Neural progenitor cell (in vitro differentiated cells): ENCODE data around the gene KCNQ1. TPM values are rescaled to one million over a fixed set of nuclear protein-coding genes. Genes with fewer than 3 reads are reported as not detected.

ENCODE experiments used
- DNase-seq: peaks from one replicate; pipeline ENCODE4 v3.0.0-alpha.2; 2016; ENCODE audit warnings: low spot score
- H2AFZ ChIP-seq: fragments of 200-600 bp; sonication (generic); replicated peaks from 2 replicates; pipeline ENCODE4 v1.6.1; 2016; ENCODE audit warnings: antibody characterized with exemption
- H3F3A ChIP-seq: fragments of 200-600 bp; sonication (generic); 2 replicates; pipeline ENCODE4 v1.6.1; 2016; ENCODE audit warnings: antibody characterized with exemption, low read depth
- H3K27ac ChIP-seq: fragments of 200-600 bp; sonication (generic); 2 replicates; pipeline ENCODE4 v1.5.1; 2016; ENCODE audit warnings: mild to moderate bottlenecking
- H3K27me3 ChIP-seq: fragments of 200-600 bp; sonication (generic); 2 replicates; pipeline ENCODE4 v1.6.1; 2016; ENCODE audit warnings: mild to moderate bottlenecking, moderate library complexity
- H3K36me3 ChIP-seq: fragments of 200-600 bp; sonication (generic); 2 replicates; pipeline ENCODE4 v1.5.1; 2016
- H3K4me1 ChIP-seq: fragments of 200-600 bp; sonication (generic); 2 replicates; pipeline ENCODE4 v1.6.1; 2016; ENCODE audit warnings: mixed run types
- H3K4me2 ChIP-seq: fragments of 200-600 bp; sonication (generic); 2 replicates; pipeline ENCODE4 v1.6.1; 2016
- H3K4me3 ChIP-seq: fragments of 200-600 bp; sonication (generic); 2 replicates; pipeline ENCODE4 v1.5.1; 2016
- H3K79me2 ChIP-seq: fragments of 200-600 bp; sonication (generic); 2 replicates; pipeline ENCODE4 v1.6.1; 2016; ENCODE audit warnings: low read depth
- H3K9ac ChIP-seq: fragments of 200-600 bp; sonication (generic); 2 replicates; pipeline ENCODE4 v1.6.1; 2016
- H3K9me3 ChIP-seq: fragments of 200-600 bp; sonication (generic); 2 replicates; pipeline ENCODE4 v1.5.1; 2016; ENCODE audit warnings: low read depth
- H4K20me1 ChIP-seq: fragments of 200-600 bp; sonication (generic); 2 replicates; pipeline ENCODE4 v1.6.1; 2016; ENCODE audit warnings: low read depth
- H3K27ac Mint-ChIP-seq: 3 replicates; pipeline ENCODE4 v1.8.0; 2021; ENCODE audit warnings: mixed read lengths
- H3K27me3 Mint-ChIP-seq: 2 replicates; pipeline ENCODE4 v1.8.0; 2022; ENCODE audit warnings: low read depth, mild to moderate bottlenecking, inconsistent platforms, moderate library complexity, mixed read lengths; ENCODE audit not compliant: insufficient read depth
- H3K36me3 Mint-ChIP-seq: 3 replicates; pipeline ENCODE4 v1.8.0; 2021; ENCODE audit warnings: mixed read lengths
- H3K4me1 Mint-ChIP-seq: 3 replicates; pipeline ENCODE4 v1.8.0; 2021; ENCODE audit warnings: mixed read lengths
- H3K4me3 Mint-ChIP-seq: 3 replicates; pipeline ENCODE4 v1.8.0; 2021; ENCODE audit warnings: mild to moderate bottlenecking, moderate library complexity, mixed read lengths
- H3K9me3 Mint-ChIP-seq: 3 replicates; pipeline ENCODE4 v1.8.0; 2020; ENCODE audit warnings: mixed read lengths
- EZH2 ChIP-seq: fragments of 200-600 bp; sonication (generic); IDR thresholded peaks from 2 replicates; pipeline ENCODE4 v1.6.1; 2017; ENCODE audit warnings: antibody characterized with exemption, mild to moderate bottlenecking, moderate library complexity
- EZH2phosphoT487 ChIP-seq: fragments of 200-600 bp; sonication (generic); IDR thresholded peaks from 2 replicates; pipeline ENCODE4 v1.6.1; 2017; ENCODE audit warnings: antibody characterized with exemption
- total RNA-seq: library from RNA; depleted of rRNA; stranded (reverse); fragments of >200 nt; gene quantifications from 2 replicates; pipeline ENCODE4 v1.2.3, GENCODE V29; 2015; ENCODE audit warnings: low replicate concordance
- TF ChIP-seq, protein P1 (sequence below): fragments of 200-600 bp; sonication (generic); IDR thresholded peaks from 2 replicates; pipeline ENCODE4 v1.5.1; 2017; ENCODE audit warnings: antibody characterized with exemption, mild to moderate bottlenecking

The KCNQ1 gene
- total RNA-seq, 1 donor from 2014 or later: 0.11 TPM

GRCh38 chr11:2524446-2525165 is 79.8 kb downstream of the KCNQ1 start:
- H3K36me3 ChIP-seq: no peaks in the 10 kb centered on the region
- no peaks in the 10 kb centered on the region for H3K36me3 Mint-ChIP-seq

GRCh38 chr11:2525166-2525861 is 80.5 kb downstream of the KCNQ1 start:
- Histone ChIP-seq H3K27ac (no peak overlapping the region), H4K20me1 (no peaks in the 10 kb centered on the region), H3K4me2 (no peak overlapping the region), H3K9ac (no peak overlapping the region), H3K27me3 (peaks cover 62% of the 10 kb centered on the region), H3K4me3 (no peak overlapping the region), H3K9me3 (no peaks in the 10 kb centered on the region), H3K4me1 (no peaks in the 10 kb centered on the region), H3K36me3 (no peaks in the 10 kb centered on the region), H3F3A (no peaks in the 10 kb centered on the region), H2AFZ (no peak overlapping the region), H3K79me2 (no peaks in the 10 kb centered on the region)
- peak overlapping the region; percentile 78 for H3K27ac Mint-ChIP-seq
- H3K9me3 Mint-ChIP-seq: no peaks in the 10 kb centered on the region
- H3K36me3 Mint-ChIP-seq: no peaks in the 10 kb centered on the region
- H3K27me3 Mint-ChIP-seq: peaks cover 10% of the 10 kb centered on the region
- H3K4me1 Mint-ChIP-seq: peaks cover 12% of the 10 kb centered on the region
- H3K4me3 Mint-ChIP-seq: no peak overlapping the region
- TF ChIP-seq EZH2: no peak
- TF ChIP-seq, protein P1, sequence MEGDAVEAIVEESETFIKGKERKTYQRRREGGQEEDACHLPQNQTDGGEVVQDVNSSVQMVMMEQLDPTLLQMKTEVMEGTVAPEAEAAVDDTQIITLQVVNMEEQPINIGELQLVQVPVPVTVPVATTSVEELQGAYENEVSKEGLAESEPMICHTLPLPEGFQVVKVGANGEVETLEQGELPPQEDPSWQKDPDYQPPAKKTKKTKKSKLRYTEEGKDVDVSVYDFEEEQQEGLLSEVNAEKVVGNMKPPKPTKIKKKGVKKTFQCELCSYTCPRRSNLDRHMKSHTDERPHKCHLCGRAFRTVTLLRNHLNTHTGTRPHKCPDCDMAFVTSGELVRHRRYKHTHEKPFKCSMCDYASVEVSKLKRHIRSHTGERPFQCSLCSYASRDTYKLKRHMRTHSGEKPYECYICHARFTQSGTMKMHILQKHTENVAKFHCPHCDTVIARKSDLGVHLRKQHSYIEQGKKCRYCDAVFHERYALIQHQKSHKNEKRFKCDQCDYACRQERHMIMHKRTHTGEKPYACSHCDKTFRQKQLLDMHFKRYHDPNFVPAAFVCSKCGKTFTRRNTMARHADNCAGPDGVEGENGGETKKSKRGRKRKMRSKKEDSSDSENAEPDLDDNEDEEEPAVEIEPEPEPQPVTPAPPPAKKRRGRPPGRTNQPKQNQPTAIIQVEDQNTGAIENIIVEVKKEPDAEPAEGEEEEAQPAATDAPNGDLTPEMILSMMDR: no peak
- DNase-seq: no peak

More at GRCh38 chr11:2524446-2525165, 79.8 kb downstream of the KCNQ1 start:
- no peaks in the 10 kb centered on the region for H3K9me3 ChIP-seq
- H2AFZ ChIP-seq: no peak overlapping the region
- TF ChIP-seq, protein P1: no peak
- no peak for TF ChIP-seq EZH2
- Mint-ChIP-seq H3K9me3 (no peaks in the 10 kb centered on the region), H3K27ac (peak overlapping the region; percentile 72), H3K4me1 (peaks cover 12% of the 10 kb centered on the region), H3K27me3 (peaks cover 10% of the 10 kb centered on the region), H3K4me3 (no peak overlapping the region)
- DNase-seq: no peak
- H3F3A ChIP-seq: no peaks in the 10 kb centered on the region
- H4K20me1 ChIP-seq: no peaks in the 10 kb centered on the region
- no peaks in the 10 kb centered on the region for H3K79me2 ChIP-seq
- H3K9ac ChIP-seq: no peak overlapping the region
- no peaks in the 10 kb centered on the region for H3K4me1 ChIP-seq
- no peak overlapping the region for H3K4me3 ChIP-seq
- no peak overlapping the region for H3K4me2 ChIP-seq
- H3K27ac ChIP-seq: no peak overlapping the region
- H3K27me3 ChIP-seq: peaks cover 55% of the 10 kb centered on the region

DNA sequence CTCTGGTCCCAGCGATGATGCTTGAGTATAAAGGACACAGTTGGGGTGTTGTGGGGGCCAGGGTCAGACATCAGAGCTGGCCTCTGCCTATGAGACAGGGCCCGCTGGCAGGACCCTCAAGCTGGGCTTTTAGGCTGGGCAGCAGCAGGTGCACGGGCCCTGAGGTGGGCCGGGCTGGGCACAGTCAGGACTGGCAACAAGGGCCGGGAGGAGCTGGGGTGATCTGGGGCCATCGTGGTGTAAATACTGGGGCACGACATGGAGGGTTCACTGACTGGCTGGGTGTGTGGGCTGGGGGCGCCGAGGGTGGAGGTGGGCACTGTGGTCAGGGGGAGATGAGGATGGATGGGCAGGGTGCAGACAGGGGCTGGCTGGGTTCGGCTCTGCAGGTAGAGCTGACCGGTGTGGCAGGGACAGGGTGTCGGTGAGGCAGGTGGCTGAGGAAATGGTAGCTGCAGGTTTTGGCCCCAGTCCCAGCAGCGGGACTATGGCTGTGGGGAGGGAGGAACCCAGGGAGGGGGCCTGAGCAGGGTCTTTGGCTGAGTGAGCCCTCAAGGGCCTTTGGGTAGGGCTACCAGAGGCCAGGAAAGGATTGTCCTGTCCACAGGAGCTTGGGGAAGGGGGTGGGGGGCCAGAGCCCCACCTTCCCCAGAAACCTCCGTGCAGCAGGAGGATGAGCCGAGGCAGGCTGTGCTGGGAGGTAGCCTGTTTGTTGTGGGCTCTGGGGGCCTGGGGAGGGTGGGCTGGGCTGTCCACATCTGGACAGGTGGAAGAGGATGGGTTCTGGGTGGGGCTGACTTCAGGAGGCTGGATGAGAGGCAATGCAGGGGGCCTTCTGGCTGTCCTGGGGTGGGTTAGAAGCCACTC is 81.4 kb downstream of the KCNQ1 start:
- no peak overlapping the region for H3K27ac ChIP-seq
- TF ChIP-seq EZH2phosphoT487: no peak
- TF ChIP-seq, protein P1: no peak
- TF ChIP-seq EZH2: no peak
- H3K4me3 ChIP-seq: no peak overlapping the region
- H3K27me3 Mint-ChIP-seq: peaks cover 10% of the 10 kb centered on the region
- DNase-seq: no peak
- no peaks in the 10 kb centered on the region for H3F3A ChIP-seq
- H3K4me1 ChIP-seq: no peaks in the 10 kb centered on the region
- H3K9ac ChIP-seq: no peak overlapping the region
- no peaks in the 10 kb centered on the region for H3K9me3 Mint-ChIP-seq
- H3K79me2 ChIP-seq: no peaks in the 10 kb centered on the region
- H3K27me3 ChIP-seq: peaks cover 57% of the 10 kb centered on the region
- H3K36me3 Mint-ChIP-seq: no peaks in the 10 kb centered on the region
- H3K27ac Mint-ChIP-seq: no peak overlapping the region
- H3K4me1 Mint-ChIP-seq: peaks cover 7% of the 10 kb centered on the region
- H2AFZ ChIP-seq: no peak overlapping the region
- no peaks in the 10 kb centered on the region for H3K9me3 ChIP-seq
- H3K4me2 ChIP-seq: no peak overlapping the region
- no peaks in the 10 kb centered on the region for H4K20me1 ChIP-seq
- no peaks in the 10 kb centered on the region for H3K36me3 ChIP-seq
- no peak overlapping the region for H3K4me3 Mint-ChIP-seq
